CD4-positive, alpha-beta T cell treated with Interleukin-4 for 1 hour (primary cell): ENCODE results near the gene CRYZL1.
A peak's percentile ranks its signal among the peaks of the same experiment; 100 is the strongest.
"Not testable (repeated sequence)": the region's sequence is repeated elsewhere in the genome, so short reads cannot be mapped to it uniquely, and the experiment has no call there.

Experiments used
- DNase-seq, 2 donors: peaks; one replicate each; pipeline ENCODE4 v3.0.0-alpha.2; 2020 to 2022

The CRYZL1 gene

GRCh38 chr21:33641352-33642026 lies at the start of gene CRYZL1:
TSS of gene CRYZL1 (minus strand) at chr21:33641741. CDS start at chr21:33631551, 10,190 bp downstream.
- DNase-seq = peak; percentile 100

- no peak for DNase-seq
Observed at GRCh38 chr21:33690874-33691273, 49.3 kb upstream of the CRYZL1 start.

DNA sequence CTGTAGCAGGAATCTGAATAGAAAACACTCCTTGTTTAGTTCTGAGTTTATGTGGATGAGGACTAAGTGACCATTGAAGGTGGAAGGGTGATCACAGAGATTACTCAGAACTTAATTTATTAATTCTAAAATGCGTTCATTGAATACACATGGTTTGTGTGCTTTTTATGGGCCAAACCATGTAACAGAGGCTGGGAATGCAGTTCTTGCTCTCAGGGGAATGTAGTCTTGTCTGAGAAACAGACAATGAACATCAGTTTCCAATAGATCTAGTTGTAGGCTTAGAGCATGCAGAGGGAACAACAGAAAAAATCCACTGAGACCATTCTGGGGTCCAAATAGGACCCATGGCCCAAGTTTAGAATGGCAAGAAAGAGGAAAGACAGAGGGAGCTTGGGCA lies 46.8 kb upstream of the CRYZL1 start:
- no peak for DNase-seq

DNA sequence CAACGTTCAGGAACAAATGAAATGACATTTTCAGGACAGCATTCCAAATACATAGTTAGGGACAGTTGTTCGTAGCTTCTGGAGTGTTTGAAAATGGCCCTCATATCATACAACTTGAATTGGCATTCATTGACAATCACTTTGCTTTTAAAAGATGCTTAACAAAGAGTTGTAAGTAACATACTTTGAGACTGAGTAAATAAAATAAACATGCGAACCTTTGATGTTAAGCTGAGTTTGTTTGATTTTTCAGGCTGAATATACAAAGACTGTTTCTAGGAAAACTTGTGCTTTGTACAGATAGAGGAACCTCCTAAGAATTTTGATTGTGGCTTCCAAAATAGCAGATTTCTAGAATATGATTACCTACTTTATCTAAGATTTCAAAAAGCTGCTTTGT lies 46.1 kb upstream of the CRYZL1 start:
- DNase-seq = no peak

GRCh38 chr21:33686386-33686785 lies 44.8 kb upstream of the CRYZL1 start:
- no peak for DNase-seq

DNA sequence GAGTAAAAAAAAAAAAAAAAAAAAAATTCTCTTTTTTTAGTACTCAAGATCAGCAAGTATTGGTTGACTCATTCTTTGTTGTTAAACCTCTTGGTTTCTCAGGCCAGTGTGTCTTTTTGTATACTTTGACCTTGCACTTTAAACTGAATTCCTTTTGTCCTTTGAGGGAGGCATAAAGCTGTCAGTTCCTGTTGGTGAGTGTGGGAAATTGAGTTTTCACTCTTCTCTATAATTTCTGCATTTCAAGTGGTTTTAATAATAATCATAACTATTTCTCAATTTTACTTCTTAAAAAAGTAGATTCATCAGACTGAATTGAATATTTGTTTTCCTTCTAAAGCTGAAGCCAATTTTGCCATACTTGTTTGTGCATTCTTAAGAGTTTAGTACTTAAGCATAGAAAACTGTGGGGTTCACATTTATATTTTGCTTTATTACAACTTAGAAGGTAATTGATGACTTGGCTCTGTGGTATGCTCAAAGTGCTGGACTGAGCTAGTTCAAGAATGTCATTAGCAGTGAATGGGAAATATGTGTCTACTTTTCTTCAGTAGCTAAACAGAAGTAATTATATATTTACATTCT lies 44.2 kb upstream of the CRYZL1 start:
- no peak for DNase-seq

GRCh38 chr21:33684923-33685560 lies 43.5 kb upstream of the CRYZL1 start:
- DNase-seq = no peak

GRCh38 chr21:33684068-33684467 lies 42.5 kb upstream of the CRYZL1 start:
- no peak for DNase-seq

- DNase-seq = no peak
Observed at GRCh38 chr21:33682992-33683627, 41.6 kb upstream of the CRYZL1 start.

DNA sequence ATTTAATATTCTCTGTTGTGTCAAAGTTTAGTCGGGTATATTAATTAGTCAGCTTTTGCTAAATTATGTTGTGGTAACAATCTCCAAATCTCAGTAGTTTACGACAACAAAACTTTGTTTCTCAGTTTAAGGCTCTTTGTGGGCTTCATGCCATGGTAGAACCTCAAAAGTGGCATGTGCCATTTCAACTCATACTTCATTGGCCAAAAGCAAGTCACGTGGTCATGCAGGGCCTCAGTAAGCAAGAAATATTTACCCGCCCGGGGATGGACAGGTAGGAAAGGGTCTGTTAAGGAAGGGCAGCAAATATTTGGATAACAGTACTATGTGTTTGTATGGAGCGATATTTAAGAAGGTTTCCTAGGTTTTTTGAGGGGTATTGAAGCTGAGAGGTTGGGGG lies 39.3 kb upstream of the CRYZL1 start:
- no peak for DNase-seq

GRCh38 chr21:33677450-33677849 lies 35.9 kb upstream of the CRYZL1 start:
- DNase-seq = no peak

- DNase-seq = not testable (repeated sequence)
Observed at GRCh38 chr21:33676666-33677065, 35.1 kb upstream of the CRYZL1 start.

DNA sequence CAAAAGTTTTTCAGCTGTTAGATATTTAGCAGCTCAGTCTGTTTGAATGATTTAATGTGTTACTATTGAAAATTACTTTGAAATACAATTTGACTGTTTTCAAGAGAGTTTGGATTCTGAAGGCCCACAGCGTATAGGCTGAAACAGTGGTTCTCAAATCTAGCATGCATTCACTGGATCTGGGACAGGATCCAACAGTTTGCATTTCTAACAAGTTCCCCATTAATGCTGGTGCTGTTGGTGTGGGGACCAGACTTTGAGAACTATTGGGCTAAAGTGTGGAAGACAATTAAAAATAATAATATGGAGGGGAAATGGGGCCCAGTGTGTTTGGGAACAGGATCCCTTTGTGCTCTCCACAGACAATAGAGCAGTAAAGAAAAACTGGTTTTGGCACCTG lies 32.7 kb upstream of the CRYZL1 start:
- DNase-seq = no peak

DNA sequence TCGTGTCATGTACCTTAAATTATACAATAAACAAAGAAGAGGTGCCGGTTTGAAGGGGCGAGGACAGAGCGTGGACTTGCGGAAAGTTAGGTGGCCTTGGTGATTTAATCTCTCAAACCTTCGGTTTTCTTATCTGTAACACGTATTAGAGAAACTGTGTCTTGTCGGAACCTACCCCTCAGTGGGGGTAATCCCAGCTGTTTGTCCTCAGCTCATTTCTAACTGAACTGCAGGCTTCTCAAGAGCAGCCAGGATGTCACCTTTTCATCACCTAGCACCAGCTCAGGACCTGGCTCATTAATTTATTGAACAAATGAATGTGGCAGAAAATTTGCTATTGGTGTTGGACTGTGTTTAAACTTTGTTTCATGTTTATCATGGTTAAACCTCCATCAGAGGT lies 31.9 kb upstream of the CRYZL1 start:
- DNase-seq = no peak

- DNase-seq = no peak
Observed at GRCh38 chr21:33670076-33670978, 28.8 kb upstream of the CRYZL1 start.

DNA sequence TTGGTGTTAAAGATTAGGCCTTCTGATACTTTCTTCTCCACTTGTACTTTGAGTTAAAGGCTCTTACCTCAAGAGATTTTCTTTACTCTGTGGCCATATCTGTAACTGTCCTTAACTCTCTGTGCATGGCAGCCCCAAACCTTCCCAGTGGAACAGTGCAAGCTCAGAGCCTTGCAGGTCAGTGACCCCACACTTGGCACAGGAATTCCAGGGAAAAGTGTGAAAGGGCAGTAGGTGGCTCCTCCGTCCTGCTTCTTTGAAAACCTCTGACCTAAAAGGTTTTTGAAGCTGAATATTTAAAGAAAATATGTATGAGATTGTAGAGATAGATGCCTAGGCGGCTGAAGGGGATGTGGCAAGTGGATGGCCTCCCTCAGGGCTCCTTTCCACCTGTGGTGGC lies 27.1 kb upstream of the CRYZL1 start:
- no peak for DNase-seq

DNA sequence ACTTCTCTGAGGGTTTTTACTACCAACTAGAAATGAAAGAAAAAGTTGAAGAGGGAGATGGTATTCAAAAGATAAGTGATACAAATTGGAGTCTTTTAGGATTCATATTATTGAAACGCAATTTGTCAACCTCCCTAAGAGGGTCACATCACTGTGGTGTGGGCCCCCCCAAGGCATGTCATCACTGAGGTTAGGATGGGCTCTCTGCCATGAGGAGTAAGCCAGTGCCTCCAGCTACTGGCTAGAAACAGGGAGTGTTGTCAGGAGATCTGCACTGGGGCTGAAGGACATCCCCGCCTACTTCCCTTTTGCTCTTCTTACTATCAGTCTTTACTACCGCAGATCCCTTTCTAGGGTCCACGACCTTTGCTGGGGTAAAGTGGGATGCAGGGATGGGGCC lies 26.6 kb upstream of the CRYZL1 start:
- no peak for DNase-seq

DNA sequence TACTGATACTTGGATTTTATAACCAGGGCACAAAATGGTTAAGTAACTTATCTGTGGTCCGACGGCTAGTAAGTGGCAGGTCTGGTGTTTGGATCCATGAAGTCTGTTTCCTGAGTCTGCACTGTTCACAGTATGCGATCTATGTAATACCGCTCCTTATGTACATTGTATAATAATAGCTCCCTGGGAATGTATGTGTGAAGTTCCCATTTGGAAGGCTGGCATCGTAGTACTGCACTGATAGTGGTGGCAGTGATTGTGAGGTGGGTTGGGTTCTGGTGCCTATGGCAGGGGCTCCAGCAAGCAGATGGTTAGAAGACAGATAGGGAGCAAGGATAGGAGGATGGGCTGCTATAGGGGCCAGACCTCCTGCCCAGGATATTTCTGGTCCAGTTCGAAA lies 26.1 kb upstream of the CRYZL1 start:
- no peak for DNase-seq

DNA sequence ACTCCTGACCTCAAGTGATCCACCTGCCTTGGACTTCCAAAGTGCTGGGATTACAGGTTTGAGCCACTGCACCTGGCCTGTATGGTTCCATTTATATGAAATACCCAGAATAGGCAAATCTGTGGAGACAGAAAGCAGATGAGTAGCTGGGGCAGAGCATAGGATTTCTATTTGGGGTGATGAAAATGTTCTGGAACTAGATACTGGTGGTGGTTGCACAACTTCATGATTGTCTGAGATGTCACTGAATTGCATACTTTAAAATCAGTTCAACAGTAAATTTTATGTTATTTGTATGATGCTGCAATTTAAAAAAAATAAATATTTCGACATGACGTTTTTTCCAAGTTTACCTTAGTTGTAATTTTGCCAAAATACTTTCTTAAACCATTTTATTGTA lies 24.6 kb upstream of the CRYZL1 start:
- DNase-seq = no peak

DNA sequence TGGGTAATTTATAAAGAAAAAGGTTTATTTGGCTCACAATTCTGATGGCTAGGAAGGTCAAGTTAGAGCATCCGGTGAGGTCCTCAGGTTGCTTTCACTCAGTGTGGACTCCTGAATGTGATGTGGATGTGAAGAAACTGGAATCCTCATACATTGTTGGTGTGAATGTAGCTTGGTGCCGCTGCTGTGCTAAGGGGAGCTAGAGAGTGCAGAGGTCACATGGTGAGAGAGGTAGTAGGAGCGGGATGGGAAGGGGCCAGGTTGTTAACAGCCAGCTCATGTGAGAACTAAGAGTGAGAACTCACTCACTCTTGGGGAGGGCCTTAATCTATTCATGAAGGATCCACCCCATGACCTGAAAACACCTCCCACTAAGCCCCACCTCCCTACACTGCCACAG lies 22.6 kb upstream of the CRYZL1 start:
- DNase-seq = no peak

DNA sequence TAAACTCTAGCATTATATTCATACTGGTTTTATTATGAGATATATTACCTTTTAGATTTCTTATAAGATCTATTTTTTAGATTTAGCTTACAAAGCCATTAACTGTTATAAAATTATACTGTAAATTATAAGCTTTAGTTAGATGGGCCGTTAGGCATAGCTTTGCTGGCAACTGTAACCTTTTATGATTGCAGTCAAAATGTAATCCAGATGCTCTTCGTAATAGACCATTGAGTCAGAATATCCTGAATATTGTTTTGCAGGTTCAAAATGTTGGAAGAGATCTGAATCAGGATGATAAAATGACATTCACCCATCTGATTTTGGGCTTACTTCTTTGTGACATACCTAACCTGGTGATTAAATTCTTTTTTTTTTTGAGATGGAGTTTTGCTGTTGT lies 21.7 kb upstream of the CRYZL1 start:
- DNase-seq = no peak

GRCh38 chr21:33662046-33662445 lies 20.5 kb upstream of the CRYZL1 start:
- no peak for DNase-seq

DNA sequence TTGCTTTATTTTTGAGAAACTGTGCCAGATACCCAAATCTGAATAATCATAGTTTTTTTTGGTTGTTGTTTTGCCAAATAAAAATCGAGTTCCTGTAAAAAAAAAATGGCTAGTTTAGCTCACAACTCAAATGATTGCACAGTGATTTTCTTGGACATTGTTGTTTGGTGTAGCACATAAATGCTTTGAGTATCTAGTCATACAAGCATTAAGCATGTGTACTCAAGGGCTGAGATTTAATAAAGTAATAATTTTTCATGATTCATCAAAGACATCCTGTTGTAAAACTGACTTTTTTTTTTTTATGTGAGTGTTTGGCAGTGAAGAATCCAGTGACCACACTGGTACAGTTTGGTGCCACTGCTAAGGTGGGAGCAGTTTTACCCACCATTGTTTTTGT lies 19.6 kb upstream of the CRYZL1 start:
- no peak for DNase-seq
